ENCODE data around the gene MME.
A peak's percentile ranks its signal among the peaks of the same experiment; 100 is the strongest.

The MME gene

GRCh38 chr3:155106119-155106518 is 26.0 kb downstream of the MME start:
- Histone ChIP-seq H3K9me2 (replicated peaks; ENCODE audit: control insufficient read depth, low read length) (no peaks in the 10 kb centered on the region), H3K4me2 (ENCODE audit: low read length) (peak overlapping the region; percentile 23), H3K27ac (ENCODE audit: low read depth, low read length) (peak overlapping the region; percentile 99), H3F3A (ENCODE audit: control insufficient read depth, insufficient read depth) (peaks cover 44% of the 10 kb centered on the region), H3K27me3 (ENCODE audit: control insufficient read depth, low read length) (no peaks in the 10 kb centered on the region), H3K4me1 (ENCODE audit: control insufficient read depth, low read length) (peaks cover 98% of the 10 kb centered on the region), H3K9me3 (ENCODE audit: control insufficient read depth, insufficient read depth, low read length) (peaks cover 5% of the 10 kb centered on the region; the same call in 1 of the 2 replicates), H4K20me1 (ENCODE audit: control insufficient read depth, insufficient read depth, low read depth, low read length) (no peaks in the 10 kb centered on the region), H3K79me2 (ENCODE audit: control insufficient read depth, low read length) (peaks cover 82% of the 10 kb centered on the region), H3K4me3 (ENCODE audit: low read length) (no peak overlapping the region), H3K36me3 (ENCODE audit: control insufficient read depth, low read length) (peaks cover 85% of the 10 kb centered on the region)
- no peak for TF ChIP-seq CTCF (IDR thresholded peaks at IDR 0.05; ENCODE audit: low read depth, low read length, poor library complexity, severe bottlenecking)
- TF ChIP-seq EZH2phosphoT487 (IDR thresholded peaks at IDR 0.05; ENCODE audit: borderline replicate concordance, low read length): no peak

- Histone ChIP-seq H3K4me1 (ENCODE audit: control insufficient read depth, low read length) (peaks cover 100% of the 10 kb centered on the region), H3K4me2 (ENCODE audit: low read length) (peak overlapping the region; percentile 97), H3K36me3 (ENCODE audit: control insufficient read depth, low read length) (peaks cover 78% of the 10 kb centered on the region), H3K9me3 (ENCODE audit: control insufficient read depth, insufficient read depth, low read length) (peaks cover 5% of the 10 kb centered on the region; the same call in 1 of the 2 replicates), H4K20me1 (ENCODE audit: control insufficient read depth, insufficient read depth, low read depth, low read length) (no peaks in the 10 kb centered on the region), H3F3A (ENCODE audit: control insufficient read depth, insufficient read depth) (peaks cover 62% of the 10 kb centered on the region), H3K79me2 (ENCODE audit: control insufficient read depth, low read length) (peaks cover 68% of the 10 kb centered on the region), H3K27me3 (ENCODE audit: control insufficient read depth, low read length) (no peaks in the 10 kb centered on the region), H3K4me3 (ENCODE audit: low read length) (peak overlapping the region; percentile 62), H3K27ac (ENCODE audit: low read depth, low read length) (peak overlapping the region; percentile 99), H3K9me2 (replicated peaks; ENCODE audit: control insufficient read depth, low read length) (no peaks in the 10 kb centered on the region)
- TF ChIP-seq CTCF (IDR thresholded peaks at IDR 0.05; ENCODE audit: low read depth, low read length, poor library complexity, severe bottlenecking) (no peak), EZH2phosphoT487 (IDR thresholded peaks at IDR 0.05; ENCODE audit: borderline replicate concordance, low read length) (no peak)
Observed at GRCh38 chr3:155110022-155110421, 29.9 kb downstream of the MME start.

- H3K79me2 ChIP-seq (ENCODE audit: control insufficient read depth, low read length): peaks cover 68% of the 10 kb centered on the region
- peaks cover 78% of the 10 kb centered on the region for H3K36me3 ChIP-seq (ENCODE audit: control insufficient read depth, low read length)
- H3K27ac ChIP-seq (ENCODE audit: low read depth, low read length): peak overlapping the region; percentile 99
Observed at GRCh38 chr3:155110996-155111901, 31.1 kb downstream of the MME start.

More at GRCh38 chr3:155110996-155111901, 31.1 kb downstream of the MME start:
- no peaks in the 10 kb centered on the region for H3K27me3 ChIP-seq (ENCODE audit: control insufficient read depth, low read length)
- H3K4me3 ChIP-seq (ENCODE audit: low read length): peak overlapping the region; percentile 62
- TF ChIP-seq CTCF (IDR thresholded peaks at IDR 0.05; ENCODE audit: low read depth, low read length, poor library complexity, severe bottlenecking): no peak
- H3K4me2 ChIP-seq (ENCODE audit: low read length): peak overlapping the region; percentile 97
- peaks cover 59% of the 10 kb centered on the region for H3F3A ChIP-seq (ENCODE audit: control insufficient read depth, insufficient read depth)
- peaks cover 100% of the 10 kb centered on the region for H3K4me1 ChIP-seq (ENCODE audit: control insufficient read depth, low read length)
- H3K9me2 ChIP-seq (replicated peaks; ENCODE audit: control insufficient read depth, low read length): no peaks in the 10 kb centered on the region
- peaks cover 5% of the 10 kb centered on the region; the same call in 1 of the 2 replicates for H3K9me3 ChIP-seq (ENCODE audit: control insufficient read depth, insufficient read depth, low read length)
- H4K20me1 ChIP-seq (ENCODE audit: control insufficient read depth, insufficient read depth, low read depth, low read length): no peaks in the 10 kb centered on the region

Data from DOHH2 (cell line).